Measurements from ENCODE around the gene NPC2.
A peak's percentile ranks its signal among the peaks of the same experiment; 100 is the strongest.

The NPC2 gene

GRCh38 chr14:74517731-74518130 lies 24.6 kb upstream of the NPC2 start:
- H3K36me3 ChIP-seq, result no peaks in the 10 kb centered on the region
- peaks cover 5% of the 10 kb centered on the region for H3K27me3 ChIP-seq
- no peak for TF ChIP-seq CTCF (IDR thresholded peaks at IDR 0.05)
- no peak overlapping the region for H3K27ac ChIP-seq
- no peak overlapping the region for H3K4me3 ChIP-seq (ENCODE audit: low read depth in 1 of 2, low read length in 1 of 2)
- no peaks in the 10 kb centered on the region for H3K9me3 ChIP-seq
- peaks cover 0 to 10% of the 10 kb centered on the region in 2 experiments for H3K4me1 ChIP-seq (ENCODE audit: control insufficient read depth in 1 of 2, insufficient read depth in 1 of 2, low read depth in 1 of 2, low read length in 1 of 2)

GRCh38 chr14:74516451-74517160 lies 23.5 kb upstream of the NPC2 start:
- Histone ChIP-seq H3K27me3 (peaks cover 5% of the 10 kb centered on the region), H3K36me3 (no peaks in the 10 kb centered on the region), H3K27ac (no peak overlapping the region), H3K9me3 (no peaks in the 10 kb centered on the region), H3K4me1 (ENCODE audit: control insufficient read depth in 1 of 2, insufficient read depth in 1 of 2, low read depth in 1 of 2, low read length in 1 of 2) (peaks cover 0 to 10% of the 10 kb centered on the region in 2 experiments), H3K4me3 (ENCODE audit: low read depth in 1 of 2, low read length in 1 of 2) (no peak overlapping the region)
- no peak for TF ChIP-seq CTCF (IDR thresholded peaks at IDR 0.05)

- Histone ChIP-seq H3K27ac (no peak overlapping the region), H3K9me3 (no peaks in the 10 kb centered on the region), H3K4me3 (ENCODE audit: low read depth in 1 of 2, low read length in 1 of 2) (no peak overlapping the region), H3K27me3 (peaks cover 5% of the 10 kb centered on the region), H3K36me3 (no peaks in the 10 kb centered on the region), H3K4me1 (ENCODE audit: control insufficient read depth in 1 of 2, insufficient read depth in 1 of 2, low read depth in 1 of 2, low read length in 1 of 2) (peaks cover 0 to 10% of the 10 kb centered on the region in 2 experiments)
- TF ChIP-seq CTCF (IDR thresholded peaks at IDR 0.05), result no peak
Observed at GRCh38 chr14:74515891-74516412, 22.8 kb upstream of the NPC2 start.

- Histone ChIP-seq H3K4me3 (ENCODE audit: low read depth in 1 of 2, low read length in 1 of 2) (peak overlapping the region in 1 of 2 experiments; percentile 15), H3K36me3 (no peaks in the 10 kb centered on the region), H3K9me3 (no peaks in the 10 kb centered on the region), H3K27ac (peak overlapping the region; percentile 4), H3K27me3 (peaks cover 5% of the 10 kb centered on the region), H3K4me1 (ENCODE audit: control insufficient read depth in 1 of 2, insufficient read depth in 1 of 2, low read depth in 1 of 2, low read length in 1 of 2) (peaks cover 0 to 10% of the 10 kb centered on the region in 2 experiments)
- no peak for TF ChIP-seq CTCF (IDR thresholded peaks at IDR 0.05)
Observed at GRCh38 chr14:74514471-74514941, 21.4 kb upstream of the NPC2 start.

- H3K27ac ChIP-seq, result no peak overlapping the region
- no peak overlapping the region for H3K4me3 ChIP-seq (ENCODE audit: low read depth in 1 of 2, low read length in 1 of 2)
- peaks cover 0 to 10% of the 10 kb centered on the region in 2 experiments for H3K4me1 ChIP-seq (ENCODE audit: control insufficient read depth in 1 of 2, insufficient read depth in 1 of 2, low read depth in 1 of 2, low read length in 1 of 2)
- H3K27me3 ChIP-seq, result no peaks in the 10 kb centered on the region
- H3K36me3 ChIP-seq, result no peaks in the 10 kb centered on the region
- H3K9me3 ChIP-seq, result no peaks in the 10 kb centered on the region
- no peak for TF ChIP-seq CTCF (IDR thresholded peaks at IDR 0.05)
Observed at GRCh38 chr14:74511966-74512830, 19.1 kb upstream of the NPC2 start.
